DOHH2 (cell line): ENCODE results near the gene ALPL.

Source experiments
- H3F3A ChIP-seq: fragments of 200-600 bp; sonication (generic), shearing (Covaris generic); 2 replicates; pipeline ENCODE4 v1.6.0; 2016; ENCODE audit warnings: antibody characterized with exemption, mild to moderate bottlenecking; ENCODE audit not compliant: control insufficient read depth, insufficient read depth
- H3K27ac ChIP-seq: fragments of 200-600 bp; sonication (generic); 2 replicates; pipeline ENCODE4 v1.5.1; 2014; ENCODE audit warnings: low read depth, mild to moderate bottlenecking, low read length, moderate library complexity
- H3K27me3 ChIP-seq: fragments of 200-600 bp; sonication (generic); 2 replicates; pipeline ENCODE4 v1.6.1; 2014; ENCODE audit warnings: mild to moderate bottlenecking, low read length, mixed read lengths; ENCODE audit not compliant: control insufficient read depth
- H3K36me3 ChIP-seq: fragments of 200-600 bp; sonication (generic); 2 replicates; pipeline ENCODE4 v1.6.1; 2014; ENCODE audit warnings: mild to moderate bottlenecking, low read length, moderate library complexity, mixed read lengths; ENCODE audit not compliant: control insufficient read depth
- H3K4me1 ChIP-seq: fragments of 200-600 bp; sonication (generic); 2 replicates; pipeline ENCODE4 v1.6.1; 2014; ENCODE audit warnings: mild to moderate bottlenecking, low read length, mixed read lengths; ENCODE audit not compliant: control insufficient read depth
- H3K4me2 ChIP-seq: fragments of 200-600 bp; sonication (generic); 2 replicates; pipeline ENCODE4 v1.6.0; 2014; ENCODE audit warnings: mild to moderate bottlenecking, low read length, moderate library complexity
- H3K4me3 ChIP-seq: fragments of 200-600 bp; sonication (generic); 2 replicates; pipeline ENCODE4 v1.5.1; 2014; ENCODE audit warnings: mild to moderate bottlenecking, low read length, mixed read lengths
- H3K79me2 ChIP-seq: fragments of 200-600 bp; sonication (generic); 2 replicates; pipeline ENCODE4 v1.6.1; 2014; ENCODE audit warnings: mild to moderate bottlenecking, low read length, mixed read lengths; ENCODE audit not compliant: control insufficient read depth
- H3K9me2 ChIP-seq: fragments of 200-600 bp; sonication (generic); replicated peaks from 2 replicates; pipeline ENCODE4 v1.6.1; 2014; ENCODE audit warnings: mild to moderate bottlenecking, low read length, mixed read lengths; ENCODE audit not compliant: control insufficient read depth
- H3K9me3 ChIP-seq: fragments of 200-600 bp; sonication (generic); 2 replicates; pipeline ENCODE4 v1.6.1; 2014; ENCODE audit warnings: antibody characterized with exemption, low read length, mixed read lengths; ENCODE audit not compliant: control insufficient read depth, insufficient read depth
- H4K20me1 ChIP-seq: fragments of 200-600 bp; sonication (generic); 2 replicates; pipeline ENCODE4 v1.6.0; 2014; ENCODE audit warnings: low read depth, mild to moderate bottlenecking, antibody characterized with exemption, low read length, moderate library complexity; ENCODE audit not compliant: control insufficient read depth, insufficient read depth
- EZH2phosphoT487 ChIP-seq: fragments of 200-600 bp; sonication (generic); IDR thresholded peaks from 2 replicates; pipeline ENCODE4 v1.6.1; 2017; ENCODE audit warnings: borderline replicate concordance, mild to moderate bottlenecking, antibody characterized with exemption, low read length, moderate library complexity, mixed read lengths
- TF ChIP-seq, protein P1 (sequence below): fragments of 200-600 bp; sonication (generic); IDR thresholded peaks from one replicate; pipeline ENCODE4 v1.5.1; 2014; ENCODE audit warnings: antibody characterized with exemption, mild to moderate bottlenecking, low read depth, low read length; ENCODE audit not compliant: poor library complexity, severe bottlenecking

ALPL gene

DNA sequence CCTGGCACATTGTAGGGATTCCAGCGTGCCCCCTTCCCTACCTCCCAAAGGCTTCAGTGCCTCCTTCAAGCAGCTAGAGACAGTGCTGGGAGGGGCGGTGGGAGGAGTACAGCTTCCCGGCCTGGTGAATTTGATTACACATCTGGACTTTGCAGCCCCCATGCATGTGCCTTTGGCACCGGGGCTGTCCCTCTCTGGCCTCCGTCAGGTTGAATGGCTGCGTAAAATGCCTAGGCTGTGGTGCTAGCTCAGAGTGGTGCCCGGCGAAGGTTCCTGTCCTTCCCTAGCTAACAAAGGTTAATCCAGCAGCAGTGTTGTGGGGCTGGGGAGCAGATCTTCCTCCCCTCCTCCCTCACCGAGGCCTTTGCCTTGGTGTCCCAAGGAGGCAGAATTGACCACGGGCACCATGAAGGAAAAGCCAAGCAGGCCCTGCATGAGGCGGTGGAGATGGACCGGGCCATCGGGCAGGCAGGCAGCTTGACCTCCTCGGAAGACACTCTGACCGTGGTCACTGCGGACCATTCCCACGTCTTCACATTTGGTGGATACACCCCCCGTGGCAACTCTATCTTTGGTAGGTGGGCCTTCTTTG lies 66.2 kb downstream of the ALPL start:
- no peaks in the 10 kb centered on the region for H3K79me2 ChIP-seq
- H3K36me3 ChIP-seq: no peaks in the 10 kb centered on the region
- no peaks in the 10 kb centered on the region for H3K9me2 ChIP-seq
- H3K4me3 ChIP-seq: no peak overlapping the region
- H3K27ac ChIP-seq: no peak overlapping the region
- H3K4me1 ChIP-seq: no peaks in the 10 kb centered on the region
- no peaks in the 10 kb centered on the region for H4K20me1 ChIP-seq
- no peaks in the 10 kb centered on the region for H3F3A ChIP-seq
- no peaks in the 10 kb centered on the region for H3K27me3 ChIP-seq
- no peaks in the 10 kb centered on the region for H3K9me3 ChIP-seq
- H3K4me2 ChIP-seq: no peak overlapping the region
- TF ChIP-seq EZH2phosphoT487: no peak
- TF ChIP-seq, protein P1, sequence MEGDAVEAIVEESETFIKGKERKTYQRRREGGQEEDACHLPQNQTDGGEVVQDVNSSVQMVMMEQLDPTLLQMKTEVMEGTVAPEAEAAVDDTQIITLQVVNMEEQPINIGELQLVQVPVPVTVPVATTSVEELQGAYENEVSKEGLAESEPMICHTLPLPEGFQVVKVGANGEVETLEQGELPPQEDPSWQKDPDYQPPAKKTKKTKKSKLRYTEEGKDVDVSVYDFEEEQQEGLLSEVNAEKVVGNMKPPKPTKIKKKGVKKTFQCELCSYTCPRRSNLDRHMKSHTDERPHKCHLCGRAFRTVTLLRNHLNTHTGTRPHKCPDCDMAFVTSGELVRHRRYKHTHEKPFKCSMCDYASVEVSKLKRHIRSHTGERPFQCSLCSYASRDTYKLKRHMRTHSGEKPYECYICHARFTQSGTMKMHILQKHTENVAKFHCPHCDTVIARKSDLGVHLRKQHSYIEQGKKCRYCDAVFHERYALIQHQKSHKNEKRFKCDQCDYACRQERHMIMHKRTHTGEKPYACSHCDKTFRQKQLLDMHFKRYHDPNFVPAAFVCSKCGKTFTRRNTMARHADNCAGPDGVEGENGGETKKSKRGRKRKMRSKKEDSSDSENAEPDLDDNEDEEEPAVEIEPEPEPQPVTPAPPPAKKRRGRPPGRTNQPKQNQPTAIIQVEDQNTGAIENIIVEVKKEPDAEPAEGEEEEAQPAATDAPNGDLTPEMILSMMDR: no peak

DNA sequence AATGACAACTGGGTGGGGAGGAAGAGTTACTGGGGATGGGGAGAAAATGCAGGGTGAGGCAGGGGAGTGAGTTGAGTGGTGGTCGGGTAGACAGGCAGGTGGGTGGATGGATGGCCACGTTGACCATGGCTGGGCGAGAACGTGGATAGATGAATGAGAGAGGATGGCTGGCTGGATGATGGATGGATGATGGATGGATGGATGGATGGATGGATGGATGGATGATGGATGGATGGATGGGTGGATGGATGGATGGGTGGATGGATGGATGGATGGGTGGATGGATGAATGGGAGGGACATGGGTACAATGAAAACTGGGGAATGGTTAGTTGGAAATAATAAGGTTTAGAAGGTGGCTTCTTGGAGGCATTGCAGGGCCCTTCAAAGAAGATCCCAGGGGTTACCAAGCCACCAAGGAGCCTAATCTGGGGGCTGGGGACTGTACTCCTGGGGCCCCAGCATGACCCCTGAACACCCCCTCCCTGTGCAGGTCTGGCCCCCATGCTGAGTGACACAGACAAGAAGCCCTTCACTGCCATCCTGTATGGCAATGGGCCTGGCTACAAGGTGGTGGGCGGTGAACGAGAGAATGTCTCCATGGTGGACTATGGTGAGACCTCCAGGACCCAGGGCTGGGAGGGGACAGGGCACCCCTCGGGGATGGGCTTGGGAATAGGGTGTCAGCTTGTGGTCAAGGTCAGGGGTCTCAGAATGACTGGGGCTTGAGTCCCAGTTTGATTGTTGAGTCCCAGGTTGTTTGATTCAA lies 67.0 kb downstream of the ALPL start:
- H3K4me2 ChIP-seq: no peak overlapping the region
- no peaks in the 10 kb centered on the region for H3K9me3 ChIP-seq
- H3K27me3 ChIP-seq: no peaks in the 10 kb centered on the region
- H3F3A ChIP-seq: no peaks in the 10 kb centered on the region
- no peaks in the 10 kb centered on the region for H3K36me3 ChIP-seq
- H3K4me3 ChIP-seq: no peak overlapping the region
- no peaks in the 10 kb centered on the region for H4K20me1 ChIP-seq
- no peak for TF ChIP-seq EZH2phosphoT487
- TF ChIP-seq, protein P1: no peak
- H3K79me2 ChIP-seq: no peaks in the 10 kb centered on the region
- H3K27ac ChIP-seq: no peak overlapping the region
- no peaks in the 10 kb centered on the region for H3K4me1 ChIP-seq
- H3K9me2 ChIP-seq: no peaks in the 10 kb centered on the region

DNA sequence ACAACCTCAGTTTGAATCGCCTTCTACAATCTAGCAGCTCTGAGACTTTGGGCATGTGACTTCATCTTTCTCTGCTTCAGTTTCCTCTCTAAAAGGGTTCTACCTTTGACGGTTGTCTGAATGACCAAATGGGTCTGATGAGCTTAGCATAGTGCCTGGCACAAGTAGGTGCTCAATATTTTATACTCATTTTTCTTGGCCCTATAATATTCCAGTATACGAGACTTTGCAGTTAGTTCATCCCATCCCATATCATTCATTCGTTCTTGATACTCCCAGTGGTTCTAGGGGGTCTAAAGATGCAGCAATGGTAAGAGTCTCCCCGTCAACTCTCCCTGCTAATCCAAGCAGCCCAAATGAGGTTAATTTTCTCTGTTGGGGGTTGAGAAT lies 67.6 kb downstream of the ALPL start:
- Histone ChIP-seq H3K27ac (no peak overlapping the region), H3F3A (no peaks in the 10 kb centered on the region), H4K20me1 (no peaks in the 10 kb centered on the region), H3K4me1 (no peaks in the 10 kb centered on the region), H3K27me3 (no peaks in the 10 kb centered on the region), H3K36me3 (no peaks in the 10 kb centered on the region), H3K79me2 (no peaks in the 10 kb centered on the region), H3K4me3 (no peak overlapping the region), H3K4me2 (no peak overlapping the region), H3K9me2 (no peaks in the 10 kb centered on the region), H3K9me3 (no peaks in the 10 kb centered on the region)
- TF ChIP-seq EZH2phosphoT487: no peak
- TF ChIP-seq, protein P1: no peak
